Fibroblast of mammary gland (primary cell): Measurements from ENCODE around the gene ABHD8.
A peak's percentile ranks its signal among the peaks of the same experiment; 100 is the strongest.

ENCODE experiments used
- DNase-seq: peaks from one replicate; pipeline ENCODE4 v3.0.0-alpha.2; 2010; ENCODE audit warnings: low read depth
- H3K4me3 ChIP-seq: 2 replicates; pipeline ENCODE4 v1.5.1; 2011; ENCODE audit warnings: low read depth, mild to moderate bottlenecking, low read length, moderate library complexity; ENCODE audit not compliant: control insufficient read depth
- TF ChIP-seq, protein P1 (sequence below): conservative IDR thresholded peaks from 2 replicates; pipeline ENCODE4 v1.5.1; 2011; ENCODE audit warnings: low read depth, low read length, inconsistent platforms; ENCODE audit not compliant: control insufficient read depth, insufficient read depth

ABHD8 gene, protein sequence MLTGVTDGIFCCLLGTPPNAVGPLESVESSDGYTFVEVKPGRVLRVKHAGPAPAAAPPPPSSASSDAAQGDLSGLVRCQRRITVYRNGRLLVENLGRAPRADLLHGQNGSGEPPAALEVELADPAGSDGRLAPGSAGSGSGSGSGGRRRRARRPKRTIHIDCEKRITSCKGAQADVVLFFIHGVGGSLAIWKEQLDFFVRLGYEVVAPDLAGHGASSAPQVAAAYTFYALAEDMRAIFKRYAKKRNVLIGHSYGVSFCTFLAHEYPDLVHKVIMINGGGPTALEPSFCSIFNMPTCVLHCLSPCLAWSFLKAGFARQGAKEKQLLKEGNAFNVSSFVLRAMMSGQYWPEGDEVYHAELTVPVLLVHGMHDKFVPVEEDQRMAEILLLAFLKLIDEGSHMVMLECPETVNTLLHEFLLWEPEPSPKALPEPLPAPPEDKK

DNA sequence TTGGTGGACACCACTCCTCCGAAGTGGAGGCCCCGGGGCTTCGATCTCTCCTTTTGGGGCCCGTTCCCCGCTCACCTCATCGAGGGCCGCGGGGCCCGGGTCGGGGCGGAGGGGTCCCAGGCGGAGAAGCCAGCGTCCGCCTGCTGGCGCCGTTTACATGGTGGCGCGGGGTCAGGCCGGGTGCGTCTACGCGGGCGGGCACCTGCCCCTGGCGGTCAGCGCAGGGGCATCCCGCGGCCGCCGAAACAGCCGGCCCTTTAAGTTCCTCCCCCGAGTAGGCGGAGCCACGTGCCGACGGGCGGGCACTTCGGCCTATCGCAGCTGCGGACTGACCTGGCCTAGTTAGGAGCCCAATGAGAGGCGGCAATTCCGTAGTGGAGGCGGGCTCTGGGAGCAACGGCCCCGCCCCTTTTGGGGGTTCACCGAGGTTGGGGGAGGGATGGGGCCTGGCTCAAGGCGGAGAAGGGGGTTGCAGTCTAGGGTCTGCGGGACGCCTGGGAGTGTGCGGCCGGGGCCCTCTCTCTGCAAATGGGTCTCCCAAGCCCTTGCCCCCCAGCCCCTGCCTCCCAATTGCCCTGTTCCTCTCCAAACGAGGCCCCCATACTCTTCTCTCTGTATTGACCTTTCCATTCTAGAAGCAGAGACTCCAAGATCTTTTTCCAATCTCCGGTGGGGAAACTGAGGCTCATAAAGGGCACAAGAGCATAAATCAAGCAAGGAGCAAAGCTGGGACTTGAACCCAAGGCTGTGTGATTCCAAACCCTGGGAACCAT, at the start of gene ABHD8:
Gene ABHD8 (minus strand): TSS at position 259 of the 773 bp plus-strand sequence. CDS start 1,809 bp downstream, outside the sequence.
- H3K4me3 ChIP-seq, result peak within 1 kb of the TSS; percentile 62
- TF ChIP-seq, protein P1, sequence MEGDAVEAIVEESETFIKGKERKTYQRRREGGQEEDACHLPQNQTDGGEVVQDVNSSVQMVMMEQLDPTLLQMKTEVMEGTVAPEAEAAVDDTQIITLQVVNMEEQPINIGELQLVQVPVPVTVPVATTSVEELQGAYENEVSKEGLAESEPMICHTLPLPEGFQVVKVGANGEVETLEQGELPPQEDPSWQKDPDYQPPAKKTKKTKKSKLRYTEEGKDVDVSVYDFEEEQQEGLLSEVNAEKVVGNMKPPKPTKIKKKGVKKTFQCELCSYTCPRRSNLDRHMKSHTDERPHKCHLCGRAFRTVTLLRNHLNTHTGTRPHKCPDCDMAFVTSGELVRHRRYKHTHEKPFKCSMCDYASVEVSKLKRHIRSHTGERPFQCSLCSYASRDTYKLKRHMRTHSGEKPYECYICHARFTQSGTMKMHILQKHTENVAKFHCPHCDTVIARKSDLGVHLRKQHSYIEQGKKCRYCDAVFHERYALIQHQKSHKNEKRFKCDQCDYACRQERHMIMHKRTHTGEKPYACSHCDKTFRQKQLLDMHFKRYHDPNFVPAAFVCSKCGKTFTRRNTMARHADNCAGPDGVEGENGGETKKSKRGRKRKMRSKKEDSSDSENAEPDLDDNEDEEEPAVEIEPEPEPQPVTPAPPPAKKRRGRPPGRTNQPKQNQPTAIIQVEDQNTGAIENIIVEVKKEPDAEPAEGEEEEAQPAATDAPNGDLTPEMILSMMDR, result no peak
- DNase-seq, result peak; percentile 94

DNA sequence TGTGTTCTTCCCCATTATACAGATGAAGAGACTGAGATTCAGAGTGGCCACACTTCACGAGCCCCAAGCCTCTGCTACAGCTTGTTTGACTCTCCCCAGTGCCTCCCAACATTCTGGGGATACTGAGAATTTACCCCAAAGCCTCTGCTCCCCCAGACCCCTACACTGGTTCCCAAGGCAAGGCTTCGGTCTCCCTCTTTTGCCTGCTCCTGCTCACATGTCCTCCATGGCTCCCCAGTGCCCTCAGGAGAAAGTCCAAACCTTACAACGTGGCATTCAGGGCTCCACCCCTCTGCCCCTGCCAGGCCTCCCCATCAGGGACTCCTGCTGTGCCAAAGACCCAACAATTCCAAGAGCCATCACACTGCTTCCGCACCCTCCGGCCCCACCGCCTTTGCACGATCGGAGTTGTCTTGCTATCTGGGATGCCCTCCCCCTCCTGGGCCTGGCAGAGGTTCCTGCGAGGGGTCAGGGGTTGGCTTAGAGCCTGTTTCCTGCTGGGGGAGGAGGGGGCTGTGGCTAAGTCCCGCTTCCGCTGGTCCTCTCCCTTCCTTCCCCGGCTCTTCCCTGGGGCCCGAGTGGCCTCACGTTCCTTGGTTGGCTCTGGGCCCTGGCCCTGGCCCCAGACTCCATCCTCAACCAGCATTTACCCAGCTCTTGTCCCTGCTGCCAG, 49.5 kb upstream of the ABHD8 start:
- TF ChIP-seq, protein P1, result no peak
- no peak for DNase-seq
- H3K4me3 ChIP-seq, result no peak overlapping the region

DNA sequence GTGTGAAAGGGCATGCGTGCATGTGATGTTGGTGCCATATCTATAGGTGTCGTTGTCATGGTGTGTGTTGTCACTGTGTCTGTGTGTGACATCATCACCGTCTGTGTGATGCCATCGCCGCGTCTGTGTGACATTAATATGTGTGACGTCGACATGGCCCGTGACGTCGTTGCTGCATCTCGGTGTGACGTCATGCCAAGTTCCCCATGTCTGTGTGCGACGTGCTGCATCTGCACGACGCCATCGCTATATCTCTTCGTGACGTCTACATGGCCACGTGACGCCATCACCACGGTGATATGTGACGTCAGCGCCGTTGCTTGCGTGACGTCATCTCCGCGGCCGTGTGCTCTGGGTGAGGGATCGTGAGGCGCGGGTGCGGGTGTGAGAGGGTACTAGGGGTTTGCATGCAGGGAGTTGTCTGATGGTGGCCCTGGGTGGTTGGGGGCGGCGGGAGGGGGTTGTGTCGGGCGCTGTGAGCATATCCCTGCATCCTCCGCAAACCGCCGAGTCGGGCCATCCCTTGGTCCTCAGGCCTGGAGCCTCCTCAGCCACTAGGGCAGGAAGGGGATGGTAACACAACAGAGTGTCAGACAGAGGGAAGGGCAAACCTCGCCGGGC, 48.7 kb upstream of the ABHD8 start:
- no peak overlapping the region for H3K4me3 ChIP-seq
- TF ChIP-seq, protein P1, result no peak
- no peak for DNase-seq

DNA sequence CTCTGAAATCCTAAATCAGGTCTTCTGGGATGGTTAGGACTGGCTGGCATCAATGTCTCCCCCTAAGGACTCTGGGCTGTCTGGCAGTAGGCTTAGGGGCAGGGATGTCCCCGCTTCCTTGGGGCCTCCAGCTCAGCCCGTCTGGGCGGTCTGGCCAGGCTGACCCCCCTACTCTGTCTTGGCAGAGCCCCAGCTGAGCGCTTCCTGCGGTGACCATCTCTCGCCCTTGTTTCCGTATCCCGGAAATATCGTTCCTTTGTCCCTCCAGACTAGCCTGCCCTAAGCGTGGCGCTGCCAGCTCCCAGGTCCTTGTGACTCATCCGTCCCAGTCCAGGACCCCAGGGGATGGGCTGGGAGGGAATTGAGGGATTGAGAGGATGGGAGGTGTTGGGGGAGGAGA, 45.5 kb upstream of the ABHD8 start:
- TF ChIP-seq, protein P1, result no peak
- no peak overlapping the region for H3K4me3 ChIP-seq
- DNase-seq, result peak; percentile 67

DNA sequence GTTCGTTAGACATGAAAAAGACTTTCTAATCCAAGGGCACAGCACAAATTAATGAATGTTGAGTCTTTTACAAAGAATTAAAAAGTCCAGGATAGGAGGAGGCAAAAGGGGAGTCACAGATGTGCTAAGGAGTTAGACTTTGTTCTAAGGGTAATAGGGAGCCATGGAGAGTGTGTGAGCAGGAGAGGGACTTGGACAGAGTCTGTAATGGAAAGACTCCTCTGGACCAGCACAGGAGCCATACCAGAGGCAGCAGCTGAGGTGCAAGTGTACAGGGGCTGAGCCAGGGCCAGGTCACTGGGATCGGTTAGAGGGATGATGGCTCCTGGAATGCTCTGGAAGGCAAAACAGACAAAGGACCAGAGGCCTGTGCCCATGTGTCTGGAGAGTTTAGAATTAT, 44.7 kb upstream of the ABHD8 start:
- DNase-seq, result no peak
- no peak overlapping the region for H3K4me3 ChIP-seq
- TF ChIP-seq, protein P1, result no peak

DNA sequence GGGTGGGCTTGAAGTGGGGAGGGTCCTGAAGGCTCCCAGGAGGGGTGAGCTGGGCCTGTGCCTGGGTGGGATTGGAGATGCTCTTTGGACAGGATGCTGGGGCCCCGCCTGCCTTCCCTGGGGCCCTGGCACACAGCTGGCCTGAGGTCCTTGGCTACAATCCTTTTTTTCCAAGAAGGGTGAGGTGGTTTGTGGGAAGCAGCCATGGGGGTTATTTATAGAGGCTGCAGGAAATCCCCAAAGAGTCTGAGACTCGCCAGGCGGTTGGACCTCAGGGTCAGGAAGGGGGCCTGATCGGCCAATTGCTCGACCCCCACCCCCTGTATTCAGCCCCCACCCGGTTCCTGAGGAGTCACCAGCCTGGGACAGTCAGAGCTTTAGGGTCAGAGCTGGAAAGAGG, 44.1 kb upstream of the ABHD8 start:
- no peak overlapping the region for H3K4me3 ChIP-seq
- TF ChIP-seq, protein P1, result no peak
- DNase-seq, result no peak
